Measurements from ENCODE around the gene CIPC.

- TF ChIP-seq, protein P1, sequence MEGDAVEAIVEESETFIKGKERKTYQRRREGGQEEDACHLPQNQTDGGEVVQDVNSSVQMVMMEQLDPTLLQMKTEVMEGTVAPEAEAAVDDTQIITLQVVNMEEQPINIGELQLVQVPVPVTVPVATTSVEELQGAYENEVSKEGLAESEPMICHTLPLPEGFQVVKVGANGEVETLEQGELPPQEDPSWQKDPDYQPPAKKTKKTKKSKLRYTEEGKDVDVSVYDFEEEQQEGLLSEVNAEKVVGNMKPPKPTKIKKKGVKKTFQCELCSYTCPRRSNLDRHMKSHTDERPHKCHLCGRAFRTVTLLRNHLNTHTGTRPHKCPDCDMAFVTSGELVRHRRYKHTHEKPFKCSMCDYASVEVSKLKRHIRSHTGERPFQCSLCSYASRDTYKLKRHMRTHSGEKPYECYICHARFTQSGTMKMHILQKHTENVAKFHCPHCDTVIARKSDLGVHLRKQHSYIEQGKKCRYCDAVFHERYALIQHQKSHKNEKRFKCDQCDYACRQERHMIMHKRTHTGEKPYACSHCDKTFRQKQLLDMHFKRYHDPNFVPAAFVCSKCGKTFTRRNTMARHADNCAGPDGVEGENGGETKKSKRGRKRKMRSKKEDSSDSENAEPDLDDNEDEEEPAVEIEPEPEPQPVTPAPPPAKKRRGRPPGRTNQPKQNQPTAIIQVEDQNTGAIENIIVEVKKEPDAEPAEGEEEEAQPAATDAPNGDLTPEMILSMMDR (IDR thresholded peaks at IDR 0.05), result no peak
- no peak for TF ChIP-seq POLR2A (IDR thresholded peaks at IDR 0.05)
Observed at GRCh38 chr14:77052281-77053044, 45.6 kb upstream of the CIPC start.
